Esophagus muscularis mucosa (tissue), 4 donors: ENCODE results near the gene VWA3A. TPM values are rescaled to one million over a fixed set of nuclear protein-coding genes. Genes with fewer than 3 reads are reported as not detected.

ENCODE experiments used
- DNase-seq: peaks from one replicate; pipeline ENCODE4 v3.0.0-alpha.2; 2017; ENCODE audit errors: extremely low spot score
- H3K27ac ChIP-seq, 4 donors: fragments of 200-600 bp; sonication (generic); replicated peaks in 1 of 4; 1 replicate in 3 of 4; 2 replicates in 1 of 4; pipeline ENCODE4 v1.5.1; 2016 to 2019; ENCODE audit warnings: mild to moderate bottlenecking in 1 of 4
- H3K27me3 ChIP-seq, 4 donors: fragments of 200-600 bp; sonication (generic); one replicate each; pipeline versions ENCODE4 v1.5.1 to v1.6.0; 2016 to 2019
- H3K36me3 ChIP-seq, 4 donors: fragments of 200-600 bp; sonication (generic); one replicate each; pipeline ENCODE4 v1.5.1; 2016 to 2019
- H3K4me1 ChIP-seq, 4 donors: fragments of 200-600 bp; sonication (generic); one replicate each; pipeline ENCODE4 v1.5.1; 2016 to 2019
- H3K4me3 ChIP-seq, 4 donors: fragments of 200-600 bp; sonication (generic); 1 replicate in 2 of 4; 2 replicates in 2 of 4; pipeline ENCODE4 v1.5.1; 2016 to 2019; ENCODE audit warnings: mild to moderate bottlenecking in 4 of 4, moderate library complexity in 1 of 4
- H3K9me3 ChIP-seq, 4 donors: fragments of 200-600 bp; sonication (generic); 1 replicate in 3 of 4; 2 replicates in 1 of 4; pipeline ENCODE4 v1.5.1; 2016 to 2019
- CTCF ChIP-seq, 3 experiments: fragments of 200-600 bp in 2 of 3; fragments of 450-650 bp in 1 of 3; sonication (generic) in 2 of 3; IDR thresholded peaks; one replicate each; pipeline ENCODE4 v1.5.1; 2017 to 2019; ENCODE audit warnings: antibody characterized with exemption in 3 of 3, mild to moderate bottlenecking in 2 of 3, moderate library complexity in 1 of 3
- EP300 ChIP-seq: sonication (generic); formaldehyde crosslinking; IDR thresholded peaks from one replicate; pipeline ENCODE4 v1.6.1; 2017; ENCODE audit warnings: antibody characterized with exemption
- POLR2A ChIP-seq: fragments of 450-650 bp; IDR thresholded peaks from one replicate; pipeline ENCODE4 v1.6.1; 2017; ENCODE audit warnings: antibody characterized with exemption, moderate library complexity, mild to moderate bottlenecking, low read depth
- POLR2AphosphoS5 ChIP-seq, 2 donors: sonication (generic); formaldehyde crosslinking; IDR thresholded peaks; one replicate each; pipeline ENCODE4 v1.6.1; 2017; ENCODE audit warnings: antibody characterized with exemption in 2 of 2
- WGBS: methylation state at CpG from one replicate; pipeline ENCODE4 v1.1.5; 2018; 5-methylcytosine and 5-hydroxymethylcytosine counted together
- intact Hi-C: fragments of 100-400 bp; cut with DNase I; formaldehyde crosslinking; loops from one replicate; pipeline ENCODE4 v1.15.1; 2023
- total RNA-seq, 4 donors: library from RNA; depleted of rRNA; stranded (reverse); fragments of >200 nt; gene quantifications; one replicate each; pipeline versions ENCODE4 v1.1.0 to v1.2.1, GENCODE V29; 2016

The VWA3A gene
- total RNA-seq, 4 donors from 2014 or later, result 0.06 to 0.42 (median 0.17) TPM; not detected in 1

- Histone ChIP-seq H3K9me3 (no peaks in the 10 kb centered on the region), H3K27me3 (no peaks in the 10 kb centered on the region), H3K36me3 (no peaks in the 10 kb centered on the region), H3K27ac (no peak overlapping the region), H3K4me1 (no peaks in the 10 kb centered on the region), H3K4me3 (no peak overlapping the region)
- 81% methylated on average over 10 of the region's 10 CpGs for WGBS
- no peak for DNase-seq
- TF ChIP-seq POLR2AphosphoS5 (IDR thresholded peaks at IDR 0.05), result no peak
- TF ChIP-seq CTCF (IDR thresholded peaks at IDR 0.05), result no peak
- no peak for TF ChIP-seq POLR2A
- no peak for TF ChIP-seq EP300
- intact Hi-C loops, result no loop called here
These were observed 40.5 kb downstream of the VWA3A start for GRCh38 chr16:22132801-22133200.

GRCh38 chr16:22138482-22138881 lies 46.1 kb downstream of the VWA3A start:
- 82% methylated on average over 6 of the region's 8 CpGs for WGBS
- no peak for DNase-seq
- intact Hi-C loops, result no loop called here
- H3K27ac ChIP-seq, result no peak overlapping the region
- H3K4me3 ChIP-seq, result no peak overlapping the region
- TF ChIP-seq CTCF (IDR thresholded peaks at IDR 0.05), result no peak
- TF ChIP-seq EP300, result no peak
- TF ChIP-seq POLR2AphosphoS5 (IDR thresholded peaks at IDR 0.05), result no peak
- H3K36me3 ChIP-seq, result no peaks in the 10 kb centered on the region
- peaks cover 0 to 12% (median 0%) of the 10 kb centered on the region in 4 donors for H3K27me3 ChIP-seq
- no peaks in the 10 kb centered on the region for H3K4me1 ChIP-seq
- H3K9me3 ChIP-seq, result no peaks in the 10 kb centered on the region

- Histone ChIP-seq H3K4me3 (no peak overlapping the region), H3K36me3 (no peaks in the 10 kb centered on the region), H3K27me3 (peaks cover 0 to 15% (median 0%) of the 10 kb centered on the region in 4 donors), H3K9me3 (no peaks in the 10 kb centered on the region), H3K27ac (no peak overlapping the region), H3K4me1 (no peaks in the 10 kb centered on the region)
- WGBS, result 66% methylated on average over 7 of the region's 7 CpGs
- TF ChIP-seq POLR2AphosphoS5 (IDR thresholded peaks at IDR 0.05) (no peak), CTCF (IDR thresholded peaks at IDR 0.05) (no peak), EP300 (no peak), POLR2A (no peak)
- no peak for DNase-seq
- intact Hi-C loops, result no loop called here
These were observed 46.7 kb downstream of the VWA3A start for GRCh38 chr16:22139008-22139407.

GRCh38 chr16:22139732-22140131 lies 47.4 kb downstream of the VWA3A start:
- DNase-seq, result no peak
- TF ChIP-seq POLR2A (no peak), EP300 (no peak), CTCF (IDR thresholded peaks at IDR 0.05) (no peak), POLR2AphosphoS5 (IDR thresholded peaks at IDR 0.05) (no peak)
- 67% methylated on average over 1 of the region's 1 CpG for WGBS
- Histone ChIP-seq H3K4me1 (no peaks in the 10 kb centered on the region), H3K4me3 (no peak overlapping the region), H3K27me3 (peaks cover 0 to 21% (median 0%) of the 10 kb centered on the region in 4 donors), H3K36me3 (no peaks in the 10 kb centered on the region), H3K27ac (no peak overlapping the region), H3K9me3 (no peaks in the 10 kb centered on the region)
- intact Hi-C loops, result no loop called here

GRCh38 chr16:22141767-22142166 lies 49.4 kb downstream of the VWA3A start:
- H3K4me3 ChIP-seq, result no peak overlapping the region
- peaks cover 0 to 27% (median 0%) of the 10 kb centered on the region in 4 donors for H3K27me3 ChIP-seq
- DNase-seq, result no peak
- H3K36me3 ChIP-seq, result no peaks in the 10 kb centered on the region
- no peak overlapping the region for H3K27ac ChIP-seq
- 86% methylated on average over 1 of the region's 1 CpG for WGBS
- no peak for TF ChIP-seq EP300
- no peak for TF ChIP-seq POLR2A
- TF ChIP-seq CTCF (IDR thresholded peaks at IDR 0.05), result no peak
- no peak for TF ChIP-seq POLR2AphosphoS5 (IDR thresholded peaks at IDR 0.05)
- H3K9me3 ChIP-seq, result no peaks in the 10 kb centered on the region
- intact Hi-C loops, result no loop called here
- H3K4me1 ChIP-seq, result no peaks in the 10 kb centered on the region
